ENCODE results near the gene RAET1E. TPM values are rescaled to one million over a fixed set of nuclear protein-coding genes. Genes with fewer than 3 reads are reported as not detected.

The RAET1E gene
- total and polyA plus RNA-seq, 8 donors = 0.19 to 2.6 TPM; not detected in 6

DNA sequence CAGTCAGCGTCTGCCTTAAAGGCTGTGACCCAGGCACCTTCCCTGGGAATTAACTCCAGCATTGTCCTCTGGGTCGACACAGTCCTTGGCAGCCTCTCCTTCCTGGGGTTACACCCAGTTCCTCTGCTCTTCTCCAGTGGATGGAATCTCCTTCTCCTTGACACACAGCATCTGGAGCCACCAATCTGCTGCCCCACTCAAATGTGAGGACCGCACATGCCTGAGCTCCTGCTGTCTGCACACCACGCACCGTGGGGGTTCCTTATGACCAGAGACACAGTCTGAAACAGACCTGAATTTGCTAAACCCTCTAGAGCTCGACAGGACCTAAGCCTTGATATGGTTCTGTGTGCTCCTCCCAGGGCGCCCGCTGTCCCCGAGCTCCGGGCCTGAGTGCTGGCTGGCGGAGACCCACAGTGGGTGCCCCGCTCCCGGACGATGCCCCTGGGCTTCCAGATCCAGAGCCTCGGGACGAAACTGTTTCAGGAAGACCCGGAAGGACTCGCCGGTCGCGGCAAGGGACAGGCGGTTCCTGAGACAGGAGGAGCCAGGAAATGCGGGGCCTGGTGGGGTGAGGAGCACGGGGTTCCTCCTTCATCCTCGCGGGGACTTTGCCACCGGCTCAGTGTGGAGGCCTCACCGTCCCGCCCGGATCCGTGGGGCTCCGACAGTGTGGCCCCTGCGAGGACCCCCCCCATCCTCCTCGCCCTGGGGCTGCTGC, 27.5 kb upstream of the RAET1E start:
- WGBS, 5 donors = 6 to 18% (median 10%) methylated on average over 15 to 34 of the region's 34 CpGs
- no peaks in the 10 kb centered on the region for H3K9me3 ChIP-seq
- H3K4me1 ChIP-seq = peaks cover 14 to 32% (median 29%) of the 10 kb centered on the region in 4 donors
- peaks cover 0 to 73% (median 20%) of the 10 kb centered on the region in 3 donors for H3K27me3 ChIP-seq
- H3K27ac ChIP-seq = peak overlapping the region in 3 of 5 donors; percentile 38 to 45 (median 39)
- peak overlapping the region; percentile 44 to 60 (median 53) for H3K4me3 ChIP-seq
- TF ChIP-seq, protein P1, sequence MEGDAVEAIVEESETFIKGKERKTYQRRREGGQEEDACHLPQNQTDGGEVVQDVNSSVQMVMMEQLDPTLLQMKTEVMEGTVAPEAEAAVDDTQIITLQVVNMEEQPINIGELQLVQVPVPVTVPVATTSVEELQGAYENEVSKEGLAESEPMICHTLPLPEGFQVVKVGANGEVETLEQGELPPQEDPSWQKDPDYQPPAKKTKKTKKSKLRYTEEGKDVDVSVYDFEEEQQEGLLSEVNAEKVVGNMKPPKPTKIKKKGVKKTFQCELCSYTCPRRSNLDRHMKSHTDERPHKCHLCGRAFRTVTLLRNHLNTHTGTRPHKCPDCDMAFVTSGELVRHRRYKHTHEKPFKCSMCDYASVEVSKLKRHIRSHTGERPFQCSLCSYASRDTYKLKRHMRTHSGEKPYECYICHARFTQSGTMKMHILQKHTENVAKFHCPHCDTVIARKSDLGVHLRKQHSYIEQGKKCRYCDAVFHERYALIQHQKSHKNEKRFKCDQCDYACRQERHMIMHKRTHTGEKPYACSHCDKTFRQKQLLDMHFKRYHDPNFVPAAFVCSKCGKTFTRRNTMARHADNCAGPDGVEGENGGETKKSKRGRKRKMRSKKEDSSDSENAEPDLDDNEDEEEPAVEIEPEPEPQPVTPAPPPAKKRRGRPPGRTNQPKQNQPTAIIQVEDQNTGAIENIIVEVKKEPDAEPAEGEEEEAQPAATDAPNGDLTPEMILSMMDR (IDR thresholded peaks at IDR 0.05) = no peak
- TF ChIP-seq EP300 (IDR thresholded peaks at IDR 0.05) (no peak), POLR2A (IDR thresholded peaks at IDR 0.05) (no peak), POLR2AphosphoS5 (IDR thresholded peaks at IDR 0.05) (no peak)
- peak in 1 of 2 donors; percentile 56 for DNase-seq
- H3K36me3 ChIP-seq = no peaks in the 10 kb centered on the region
- intact Hi-C loops (cut with DNase I; ENCODE audit: low total_unique reads) = loop anchor here (5.0 kb wide), 1 partner anchor 88 kb away; no protein-coding TSS in a partner anchor

DNA sequence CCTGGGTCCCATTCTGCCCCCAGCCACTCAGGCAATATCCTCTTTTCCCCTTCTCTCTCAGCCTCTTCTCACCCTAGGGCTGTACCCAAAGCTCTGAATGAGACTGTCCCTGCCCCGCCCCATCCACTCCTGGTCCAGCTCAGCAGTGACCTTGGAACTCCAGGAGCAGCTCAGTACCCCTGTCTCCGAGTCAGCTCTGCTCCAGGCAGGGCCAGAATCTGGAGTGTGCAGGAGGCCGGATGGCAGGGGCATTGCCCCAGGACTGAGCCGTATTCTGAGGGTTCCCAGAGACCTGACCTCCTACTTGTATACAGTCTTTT, 27.0 kb upstream of the RAET1E start:
- peaks cover 14 to 32% (median 29%) of the 10 kb centered on the region in 4 donors for H3K4me1 ChIP-seq
- H3K9me3 ChIP-seq = no peaks in the 10 kb centered on the region
- no peaks in the 10 kb centered on the region for H3K36me3 ChIP-seq
- TF ChIP-seq POLR2AphosphoS5 (IDR thresholded peaks at IDR 0.05) (no peak), EP300 (IDR thresholded peaks at IDR 0.05) (no peak), POLR2A (IDR thresholded peaks at IDR 0.05) (no peak)
- TF ChIP-seq, protein P1 (IDR thresholded peaks at IDR 0.05) = no peak
- WGBS, 5 donors = 75 to 95% (median 76%) methylated on average over 4 of the region's 4 CpGs
- no peak overlapping the region for H3K27ac ChIP-seq
- H3K27me3 ChIP-seq = peaks cover 0 to 68% (median 20%) of the 10 kb centered on the region in 3 donors
- DNase-seq = no peak
- no peak overlapping the region for H3K4me3 ChIP-seq
- intact Hi-C loops (cut with DNase I; ENCODE audit: low total_unique reads) = loop anchor here (5.0 kb wide), 1 partner anchor 88 kb away; no protein-coding TSS in a partner anchor

DNA sequence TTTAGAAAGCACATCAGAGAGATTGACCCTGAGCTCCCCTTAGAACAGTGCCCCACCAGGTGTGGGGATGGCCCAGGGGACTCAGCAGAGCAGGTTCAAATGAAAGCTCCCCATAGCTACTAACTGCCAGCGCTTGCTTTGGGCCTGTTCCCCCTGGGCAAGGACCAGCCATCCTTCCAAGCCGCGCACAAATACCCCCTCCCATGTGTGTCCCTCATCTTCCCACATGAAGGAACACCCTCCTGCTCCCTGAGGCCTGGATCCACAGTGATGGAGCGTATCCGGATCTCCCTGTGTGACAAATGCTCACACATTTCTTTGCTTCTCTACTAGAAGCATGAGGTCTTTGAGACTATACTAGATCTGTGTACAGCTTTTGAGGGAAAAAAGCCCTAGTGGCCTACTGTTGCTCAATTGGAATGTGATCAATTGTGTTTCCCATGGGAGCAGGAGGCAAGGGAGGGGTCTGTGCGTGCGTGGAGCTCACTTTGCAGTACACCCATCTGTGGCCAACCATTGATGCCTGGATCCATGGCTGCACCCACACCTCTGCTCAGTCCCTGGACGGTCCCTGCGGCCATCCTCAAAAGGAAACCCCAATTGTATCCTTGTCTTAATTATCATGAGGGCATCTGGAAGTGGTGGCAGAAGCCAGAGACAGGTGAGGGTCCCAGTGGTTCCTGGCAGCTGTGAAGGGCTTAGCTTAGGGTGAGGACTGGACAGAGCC, 26.5 kb upstream of the RAET1E start:
- Histone ChIP-seq H3K27ac (no peak overlapping the region), H3K4me3 (no peak overlapping the region), H3K36me3 (no peaks in the 10 kb centered on the region), H3K9me3 (no peaks in the 10 kb centered on the region), H3K27me3 (peaks cover 0 to 63% (median 17%) of the 10 kb centered on the region in 3 donors), H3K4me1 (peaks cover 14 to 32% (median 29%) of the 10 kb centered on the region in 4 donors)
- 72 to 95% (median 81%) methylated on average over 5 to 9 of the region's 9 CpGs for WGBS, 5 donors
- DNase-seq = no peak
- TF ChIP-seq, protein P1 (IDR thresholded peaks at IDR 0.05) = no peak
- TF ChIP-seq POLR2AphosphoS5 (IDR thresholded peaks at IDR 0.05) (no peak), EP300 (IDR thresholded peaks at IDR 0.05) (no peak), POLR2A (IDR thresholded peaks at IDR 0.05) (no peak)
- intact Hi-C loops (cut with DNase I; ENCODE audit: low total_unique reads) = no loop called here

DNA sequence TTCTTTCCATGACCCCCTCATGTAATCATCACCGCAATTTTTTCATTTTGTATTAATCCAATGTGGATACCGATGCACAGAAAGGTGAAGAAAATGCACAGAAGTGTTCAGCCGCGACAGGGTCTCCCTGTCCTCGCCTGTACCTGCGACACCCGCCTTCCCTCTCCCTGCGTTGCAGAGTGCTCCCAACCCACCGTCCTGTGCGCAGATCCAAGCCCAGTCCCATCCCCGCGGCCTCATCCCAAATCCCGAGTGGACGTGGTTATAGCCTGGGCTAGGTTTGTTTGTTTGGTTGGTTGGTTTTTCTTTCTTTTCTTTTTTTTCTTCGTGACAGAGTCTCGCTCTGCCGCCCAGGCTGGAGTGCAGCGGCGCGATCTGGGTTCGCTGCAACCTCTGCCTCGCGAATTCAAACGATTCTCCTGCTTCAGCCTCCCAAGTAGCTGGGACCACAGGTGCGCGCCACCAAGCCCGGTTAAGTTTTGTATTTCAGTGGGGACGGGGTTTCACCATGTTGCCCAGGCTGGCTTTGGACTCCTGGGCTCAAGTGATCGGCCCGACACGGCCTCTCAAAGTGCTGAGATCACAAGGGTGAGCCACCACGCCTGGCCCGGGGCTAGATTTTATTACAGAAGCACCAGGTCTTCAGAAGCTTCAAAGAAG, 25.5 kb upstream of the RAET1E start:
- no peak overlapping the region for H3K27ac ChIP-seq
- no peaks in the 10 kb centered on the region for H3K9me3 ChIP-seq
- peaks cover 14 to 32% (median 29%) of the 10 kb centered on the region in 4 donors for H3K4me1 ChIP-seq
- peak overlapping the region; percentile 49 to 61 (median 55) for H3K4me3 ChIP-seq
- no peaks in the 10 kb centered on the region for H3K36me3 ChIP-seq
- peaks cover 0 to 54% (median 7%) of the 10 kb centered on the region in 3 donors for H3K27me3 ChIP-seq
- intact Hi-C loops (cut with DNase I; ENCODE audit: low total_unique reads) = no loop called here
- TF ChIP-seq, protein P1 (IDR thresholded peaks at IDR 0.05) = no peak
- TF ChIP-seq POLR2AphosphoS5 (IDR thresholded peaks at IDR 0.05) (no peak), POLR2A (IDR thresholded peaks at IDR 0.05) (no peak), EP300 (IDR thresholded peaks at IDR 0.05) (no peak)
- DNase-seq = no peak
- WGBS, 5 donors = 19 to 29% (median 22%) methylated on average over 33 of the region's 33 CpGs
